ENCODE measurements around the gene ACSF2.

- no peak for TF ChIP-seq GATA3 (IDR thresholded peaks at IDR 0.05; ENCODE audit: low read depth, low read length)
- no peak for TF ChIP-seq GATA2 (IDR thresholded peaks at IDR 0.05; ENCODE audit: low read depth, low read length)
Measured at GRCh38 chr17:50468304-50469207, 42.5 kb downstream of the ACSF2 start, which contains the start of gene CHAD.
